WTC11 (cell line): ENCODE results near the gene NECTIN1. TPM values are rescaled to one million over a fixed set of nuclear protein-coding genes. Genes with fewer than 3 reads are reported as not detected.

Experiments used
- ATAC-seq: fragments of 200-7000 bp; cut with Tn5 transposase; 2 replicates; pipeline ENCODE4 v1.10.0; 2021; ENCODE audit warnings: mild to moderate bottlenecking, moderate library complexity
- CTCF ChIA-PET: fragments of 300-600 bp; sonication (Branson Sonifier 250); formaldehyde crosslinking; loops from one replicate; lab custom pipeline; 2021; ENCODE audit warnings: antibody characterized with exemption; lab: Charles Lee
- POLR2A ChIA-PET: fragments of 350-600 bp; sonication (Branson Sonifier 250); formaldehyde crosslinking; loops from one replicate; lab custom pipeline; 2021; ENCODE audit warnings: antibody characterized with exemption; lab: Charles Lee
- DNase-seq: peaks from one replicate; pipeline ENCODE4 v3.0.0; 2021; ENCODE audit warnings: low spot score
- H3K27ac Mint-ChIP-seq: 2 replicates; pipeline ENCODE4 v1.8.0; 2021; ENCODE audit warnings: mixed read lengths
- H3K27me3 Mint-ChIP-seq: 2 replicates; pipeline ENCODE4 v1.8.0; 2021; ENCODE audit warnings: low read depth, mild to moderate bottlenecking, moderate library complexity, mixed read lengths
- H3K36me3 Mint-ChIP-seq: 2 replicates; pipeline ENCODE4 v1.8.0; 2021; ENCODE audit warnings: mixed read lengths
- H3K4me1 Mint-ChIP-seq: 2 replicates; pipeline ENCODE4 v1.8.0; 2022; ENCODE audit warnings: mixed read lengths
- H3K4me3 Mint-ChIP-seq: 2 replicates; pipeline ENCODE4 v1.8.0; 2021; ENCODE audit warnings: mild to moderate bottlenecking, moderate library complexity, mixed read lengths
- H3K9me3 Mint-ChIP-seq: 2 replicates; pipeline ENCODE4 v1.8.0; 2021; ENCODE audit warnings: mixed read lengths
- AFF4 ChIP-seq: sonication (generic); formaldehyde crosslinking; IDR thresholded peaks from 2 replicates; pipeline ENCODE4 v1.8.1; 2023; ENCODE audit warnings: mild to moderate bottlenecking, missing genetic modification reagents, borderline replicate concordance
- EMX1 ChIP-seq: fragments of 250-450 bp; sonication (Bioruptor Pico); IDR thresholded peaks from 2 replicates; pipeline ENCODE4 v1.8.0; 2021; ENCODE audit warnings: mild to moderate bottlenecking
- FOXP4 ChIP-seq: sonication (generic); formaldehyde crosslinking; IDR thresholded peaks from 2 replicates; pipeline ENCODE4 v1.8.0; 2022; ENCODE audit warnings: mild to moderate bottlenecking, missing genetic modification reagents
- JAZF1 ChIP-seq: fragments of 250-450 bp; sonication (Bioruptor Pico); IDR thresholded peaks from 2 replicates; pipeline ENCODE4 v1.9.0; 2021; ENCODE audit warnings: moderate library complexity, mild to moderate bottlenecking, inconsistent platforms
- MXD4 ChIP-seq: fragments of 250-450 bp; sonication (Bioruptor Pico); IDR thresholded peaks from 2 replicates; pipeline ENCODE4 v1.8.0; 2021; ENCODE audit warnings: mild to moderate bottlenecking, moderate library complexity, borderline replicate concordance
- ZMAT4 ChIP-seq: fragments of 250-450 bp; sonication (Bioruptor Pico); IDR thresholded peaks from 2 replicates; pipeline ENCODE4 v1.9.0; 2021; ENCODE audit warnings: mild to moderate bottlenecking
- ZNF263 ChIP-seq: sonication (generic); formaldehyde crosslinking; IDR thresholded peaks from 2 replicates; pipeline ENCODE4 v1.8.1; 2022; ENCODE audit warnings: low read depth, mild to moderate bottlenecking, moderate library complexity, missing genetic modification reagents
- ZNF396 ChIP-seq: fragments of 250-450 bp; sonication (Bioruptor Pico); IDR thresholded peaks from 2 replicates; pipeline ENCODE4 v1.8.0; 2021; ENCODE audit warnings: mild to moderate bottlenecking, moderate library complexity, borderline replicate concordance
- total RNA-seq: library from RNA; stranded (reverse); gene quantifications from 3 replicates; pipeline ENCODE4 v1.2.3, GENCODE V29; 2021
- TF ChIP-seq, protein P1 (sequence below): sonication (generic); formaldehyde crosslinking; IDR thresholded peaks from 2 replicates; pipeline ENCODE4 v1.8.0; 2022; ENCODE audit warnings: missing genetic modification reagents
- TF ChIP-seq, protein P2 (sequence below): fragments of 250-450 bp; sonication (Bioruptor Pico); IDR thresholded peaks from 2 replicates; pipeline ENCODE4 v1.9.0; 2021; ENCODE audit warnings: mild to moderate bottlenecking
- TF ChIP-seq, protein P3 (sequence below): fragments of 250-450 bp; sonication (Bioruptor Pico); IDR thresholded peaks from 2 replicates; pipeline ENCODE4 v1.9.0; 2021; ENCODE audit warnings: moderate library complexity, mild to moderate bottlenecking, inconsistent platforms, borderline replicate concordance
- TF ChIP-seq, protein P4 (sequence below): fragments of 250-450 bp; sonication (Bioruptor Pico); IDR thresholded peaks from 2 replicates; pipeline ENCODE4 v1.9.0; 2021; ENCODE audit warnings: mild to moderate bottlenecking, borderline replicate concordance

NECTIN1 gene
- total RNA-seq, 1 experiment from 2014 or later: 86.2 TPM

- TF ChIP-seq AFF4 (CRISPR knock-in tag): no peak
Measured at GRCh38 chr11:119679346-119679745, 49.7 kb downstream of the NECTIN1 start (continued).

DNA sequence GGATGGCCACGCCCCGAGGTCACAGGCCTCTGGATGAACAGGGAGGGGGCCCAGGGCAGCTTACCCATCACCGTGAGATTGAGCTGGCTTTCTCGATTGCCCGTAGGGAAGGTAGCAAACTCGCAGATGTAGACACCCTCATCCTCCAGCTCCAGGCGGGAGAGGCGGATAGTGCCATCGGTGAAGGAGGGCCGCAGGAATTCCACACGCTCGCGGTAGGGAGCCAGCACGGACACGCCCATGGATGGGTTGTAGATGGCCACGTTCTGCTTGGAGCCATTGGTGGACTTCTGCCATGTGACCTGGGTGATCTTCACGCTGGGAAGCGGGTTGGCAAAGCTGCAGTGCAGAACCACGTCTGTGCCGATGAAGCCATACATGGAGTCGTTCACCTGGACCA is 50.6 kb downstream of the NECTIN1 start:
- POLR2A ChIA-PET: no interaction called here
- H3K27me3 Mint-ChIP-seq: no peaks in the 10 kb centered on the region
- peaks cover 8% of the 10 kb centered on the region for H3K4me1 Mint-ChIP-seq
- H3K36me3 Mint-ChIP-seq: peaks cover 64% of the 10 kb centered on the region
- H3K27ac Mint-ChIP-seq: no peak overlapping the region
- ATAC-seq: no peak
- DNase-seq: no peak
- CTCF ChIA-PET: no interaction called here
- peaks cover 26% of the 10 kb centered on the region for H3K9me3 Mint-ChIP-seq
- H3K4me3 Mint-ChIP-seq: no peak overlapping the region
- TF ChIP-seq ZMAT4 (CRISPR knock-in tag) (no peak), JAZF1 (CRISPR knock-in tag) (no peak), ZNF396 (no peak), FOXP4 (CRISPR knock-in tag) (no peak), MXD4 (CRISPR knock-in tag) (no peak), EMX1 (CRISPR knock-in tag) (no peak), ZNF263 (no peak), AFF4 (CRISPR knock-in tag) (no peak)
- TF ChIP-seq, protein P1, sequence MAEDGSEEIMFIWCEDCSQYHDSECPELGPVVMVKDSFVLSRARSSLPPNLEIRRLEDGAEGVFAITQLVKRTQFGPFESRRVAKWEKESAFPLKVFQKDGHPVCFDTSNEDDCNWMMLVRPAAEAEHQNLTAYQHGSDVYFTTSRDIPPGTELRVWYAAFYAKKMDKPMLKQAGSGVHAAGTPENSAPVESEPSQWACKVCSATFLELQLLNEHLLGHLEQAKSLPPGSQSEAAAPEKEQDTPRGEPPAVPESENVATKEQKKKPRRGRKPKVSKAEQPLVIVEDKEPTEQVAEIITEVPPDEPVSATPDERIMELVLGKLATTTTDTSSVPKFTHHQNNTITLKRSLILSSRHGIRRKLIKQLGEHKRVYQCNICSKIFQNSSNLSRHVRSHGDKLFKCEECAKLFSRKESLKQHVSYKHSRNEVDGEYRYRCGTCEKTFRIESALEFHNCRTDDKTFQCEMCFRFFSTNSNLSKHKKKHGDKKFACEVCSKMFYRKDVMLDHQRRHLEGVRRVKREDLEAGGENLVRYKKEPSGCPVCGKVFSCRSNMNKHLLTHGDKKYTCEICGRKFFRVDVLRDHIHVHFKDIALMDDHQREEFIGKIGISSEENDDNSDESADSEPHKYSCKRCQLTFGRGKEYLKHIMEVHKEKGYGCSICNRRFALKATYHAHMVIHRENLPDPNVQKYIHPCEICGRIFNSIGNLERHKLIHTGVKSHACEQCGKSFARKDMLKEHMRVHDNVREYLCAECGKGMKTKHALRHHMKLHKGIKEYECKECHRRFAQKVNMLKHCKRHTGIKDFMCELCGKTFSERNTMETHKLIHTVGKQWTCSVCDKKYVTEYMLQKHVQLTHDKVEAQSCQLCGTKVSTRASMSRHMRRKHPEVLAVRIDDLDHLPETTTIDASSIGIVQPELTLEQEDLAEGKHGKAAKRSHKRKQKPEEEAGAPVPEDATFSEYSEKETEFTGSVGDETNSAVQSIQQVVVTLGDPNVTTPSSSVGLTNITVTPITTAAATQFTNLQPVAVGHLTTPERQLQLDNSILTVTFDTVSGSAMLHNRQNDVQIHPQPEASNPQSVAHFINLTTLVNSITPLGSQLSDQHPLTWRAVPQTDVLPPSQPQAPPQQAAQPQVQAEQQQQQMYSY: no peak
- TF ChIP-seq, protein P2, sequence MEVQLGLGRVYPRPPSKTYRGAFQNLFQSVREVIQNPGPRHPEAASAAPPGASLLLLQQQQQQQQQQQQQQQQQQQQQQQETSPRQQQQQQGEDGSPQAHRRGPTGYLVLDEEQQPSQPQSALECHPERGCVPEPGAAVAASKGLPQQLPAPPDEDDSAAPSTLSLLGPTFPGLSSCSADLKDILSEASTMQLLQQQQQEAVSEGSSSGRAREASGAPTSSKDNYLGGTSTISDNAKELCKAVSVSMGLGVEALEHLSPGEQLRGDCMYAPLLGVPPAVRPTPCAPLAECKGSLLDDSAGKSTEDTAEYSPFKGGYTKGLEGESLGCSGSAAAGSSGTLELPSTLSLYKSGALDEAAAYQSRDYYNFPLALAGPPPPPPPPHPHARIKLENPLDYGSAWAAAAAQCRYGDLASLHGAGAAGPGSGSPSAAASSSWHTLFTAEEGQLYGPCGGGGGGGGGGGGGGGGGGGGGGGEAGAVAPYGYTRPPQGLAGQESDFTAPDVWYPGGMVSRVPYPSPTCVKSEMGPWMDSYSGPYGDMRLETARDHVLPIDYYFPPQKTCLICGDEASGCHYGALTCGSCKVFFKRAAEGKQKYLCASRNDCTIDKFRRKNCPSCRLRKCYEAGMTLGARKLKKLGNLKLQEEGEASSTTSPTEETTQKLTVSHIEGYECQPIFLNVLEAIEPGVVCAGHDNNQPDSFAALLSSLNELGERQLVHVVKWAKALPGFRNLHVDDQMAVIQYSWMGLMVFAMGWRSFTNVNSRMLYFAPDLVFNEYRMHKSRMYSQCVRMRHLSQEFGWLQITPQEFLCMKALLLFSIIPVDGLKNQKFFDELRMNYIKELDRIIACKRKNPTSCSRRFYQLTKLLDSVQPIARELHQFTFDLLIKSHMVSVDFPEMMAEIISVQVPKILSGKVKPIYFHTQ: no peak
- TF ChIP-seq, protein P3, sequence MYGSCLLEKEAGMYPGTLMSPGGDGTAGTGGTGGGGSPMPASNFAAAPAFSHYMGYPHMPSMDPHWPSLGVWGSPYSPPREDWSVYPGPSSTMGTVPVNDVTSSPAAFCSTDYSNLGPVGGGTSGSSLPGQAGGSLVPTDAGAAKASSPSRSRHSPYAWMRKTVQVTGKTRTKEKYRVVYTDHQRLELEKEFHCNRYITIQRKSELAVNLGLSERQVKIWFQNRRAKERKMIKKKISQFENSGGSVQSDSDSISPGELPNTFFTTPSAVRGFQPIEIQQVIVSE (CRISPR knock-in tag): no peak
- TF ChIP-seq, protein P4, sequence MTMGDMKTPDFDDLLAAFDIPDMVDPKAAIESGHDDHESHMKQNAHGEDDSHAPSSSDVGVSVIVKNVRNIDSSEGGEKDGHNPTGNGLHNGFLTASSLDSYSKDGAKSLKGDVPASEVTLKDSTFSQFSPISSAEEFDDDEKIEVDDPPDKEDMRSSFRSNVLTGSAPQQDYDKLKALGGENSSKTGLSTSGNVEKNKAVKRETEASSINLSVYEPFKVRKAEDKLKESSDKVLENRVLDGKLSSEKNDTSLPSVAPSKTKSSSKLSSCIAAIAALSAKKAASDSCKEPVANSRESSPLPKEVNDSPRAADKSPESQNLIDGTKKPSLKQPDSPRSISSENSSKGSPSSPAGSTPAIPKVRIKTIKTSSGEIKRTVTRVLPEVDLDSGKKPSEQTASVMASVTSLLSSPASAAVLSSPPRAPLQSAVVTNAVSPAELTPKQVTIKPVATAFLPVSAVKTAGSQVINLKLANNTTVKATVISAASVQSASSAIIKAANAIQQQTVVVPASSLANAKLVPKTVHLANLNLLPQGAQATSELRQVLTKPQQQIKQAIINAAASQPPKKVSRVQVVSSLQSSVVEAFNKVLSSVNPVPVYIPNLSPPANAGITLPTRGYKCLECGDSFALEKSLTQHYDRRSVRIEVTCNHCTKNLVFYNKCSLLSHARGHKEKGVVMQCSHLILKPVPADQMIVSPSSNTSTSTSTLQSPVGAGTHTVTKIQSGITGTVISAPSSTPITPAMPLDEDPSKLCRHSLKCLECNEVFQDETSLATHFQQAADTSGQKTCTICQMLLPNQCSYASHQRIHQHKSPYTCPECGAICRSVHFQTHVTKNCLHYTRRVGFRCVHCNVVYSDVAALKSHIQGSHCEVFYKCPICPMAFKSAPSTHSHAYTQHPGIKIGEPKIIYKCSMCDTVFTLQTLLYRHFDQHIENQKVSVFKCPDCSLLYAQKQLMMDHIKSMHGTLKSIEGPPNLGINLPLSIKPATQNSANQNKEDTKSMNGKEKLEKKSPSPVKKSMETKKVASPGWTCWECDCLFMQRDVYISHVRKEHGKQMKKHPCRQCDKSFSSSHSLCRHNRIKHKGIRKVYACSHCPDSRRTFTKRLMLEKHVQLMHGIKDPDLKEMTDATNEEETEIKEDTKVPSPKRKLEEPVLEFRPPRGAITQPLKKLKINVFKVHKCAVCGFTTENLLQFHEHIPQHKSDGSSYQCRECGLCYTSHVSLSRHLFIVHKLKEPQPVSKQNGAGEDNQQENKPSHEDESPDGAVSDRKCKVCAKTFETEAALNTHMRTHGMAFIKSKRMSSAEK: no peak
